Body of pancreas (tissue), 4 donors: ENCODE results near the gene CCNI2. TPM values are rescaled to one million over a fixed set of nuclear protein-coding genes. Genes with fewer than 3 reads are reported as not detected.

ENCODE experiments used
- ATAC-seq: fragments of 150-250 bp; one replicate; pipeline ENCODE4 v1.9.1; 2016
- DNase-seq, 4 donors: peaks; one replicate each; pipeline ENCODE4 v3.0.0-alpha.2; 2019
- H3K27ac ChIP-seq, 4 donors: fragments of 200-600 bp; sonication (generic); 1 replicate in 3 of 4; 2 replicates in 1 of 4; pipeline versions ENCODE4 v1.5.1 to v1.6.1; 2016 to 2019; ENCODE audit warnings: mild to moderate bottlenecking in 1 of 4, mixed read lengths in 1 of 4, moderate library complexity in 1 of 4
- H3K27me3 ChIP-seq, 2 donors: fragments of 200-600 bp; sonication (generic); one replicate each; pipeline ENCODE4 v1.6.0; 2016; ENCODE audit warnings: mild to moderate bottlenecking in 1 of 2
- H3K36me3 ChIP-seq, 2 donors: fragments of 200-600 bp; sonication (generic); replicated peaks in 1 of 2; 2 replicates each; pipeline ENCODE4 v1.5.1; 2016; ENCODE audit warnings: low read depth in 2 of 2; ENCODE audit not compliant: insufficient read depth in 1 of 2
- H3K4me1 ChIP-seq: fragments of 200-600 bp; sonication (generic); one replicate; pipeline ENCODE4 v1.6.0; 2016
- H3K4me3 ChIP-seq, 2 donors: fragments of 200-600 bp; sonication (generic); 1 replicate in 1 of 2; 2 replicates in 1 of 2; pipeline ENCODE4 v1.5.1; 2016 to 2019
- H3K9me3 ChIP-seq, 3 donors: fragments of 200-600 bp; sonication (generic); 1 replicate in 2 of 3; 2 replicates in 1 of 3; pipeline ENCODE4 v1.5.1; 2016
- POLR2A ChIP-seq, 3 donors: fragments of 450-650 bp; IDR thresholded peaks; one replicate each; pipeline ENCODE4 v1.6.1; 2016; ENCODE audit warnings: antibody characterized with exemption in 3 of 3, mild to moderate bottlenecking in 2 of 3
- WGBS, 2 donors: methylation state at CpG; one replicate each; pipeline ENCODE4 v1.1.5; 2017; 5-methylcytosine and 5-hydroxymethylcytosine counted together
- intact Hi-C: fragments of 100-400 bp; cut with DNase I; formaldehyde crosslinking; loops from one replicate; pipeline ENCODE4 v1.15.1; 2023
- total RNA-seq, 2 donors: library from RNA; depleted of rRNA; stranded (reverse); fragments of >200 nt; gene quantifications; one replicate each; pipeline ENCODE4 v1.1.0, GENCODE V29; 2016
- TF ChIP-seq, protein P1 (sequence below), 7 experiments: fragments of 450-650 bp in 4 of 7; fragments of 200-600 bp in 3 of 7; sonication (generic) in 3 of 7; IDR thresholded peaks; one replicate each; pipeline ENCODE4 v1.5.1; 2016 to 2019; ENCODE audit warnings: antibody characterized with exemption in 7 of 7

CCNI2 gene
- total RNA-seq, 2 donors from 2014 or later = 0.99 to 1.6 TPM

DNA sequence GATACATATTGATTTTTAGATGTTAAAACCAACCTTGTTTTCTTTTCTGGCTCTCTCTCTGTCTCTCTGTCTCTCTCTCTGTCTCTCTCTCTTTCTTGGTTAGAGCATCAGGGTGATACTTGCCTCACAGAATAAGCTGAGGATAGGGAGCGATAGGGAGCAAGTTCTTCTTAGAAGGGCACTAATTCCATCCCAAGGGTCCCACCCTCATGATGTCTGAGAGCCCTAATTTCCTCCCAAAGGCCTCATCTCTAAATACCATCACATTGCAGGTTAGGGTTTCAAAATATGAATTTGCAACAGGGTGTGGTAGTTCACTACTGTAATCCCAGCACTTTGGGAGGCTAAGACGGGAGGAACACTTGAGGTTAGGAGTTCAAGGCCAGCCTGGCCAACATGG, 5.1 kb upstream of the CCNI2 start:
- TF ChIP-seq, protein P1, sequence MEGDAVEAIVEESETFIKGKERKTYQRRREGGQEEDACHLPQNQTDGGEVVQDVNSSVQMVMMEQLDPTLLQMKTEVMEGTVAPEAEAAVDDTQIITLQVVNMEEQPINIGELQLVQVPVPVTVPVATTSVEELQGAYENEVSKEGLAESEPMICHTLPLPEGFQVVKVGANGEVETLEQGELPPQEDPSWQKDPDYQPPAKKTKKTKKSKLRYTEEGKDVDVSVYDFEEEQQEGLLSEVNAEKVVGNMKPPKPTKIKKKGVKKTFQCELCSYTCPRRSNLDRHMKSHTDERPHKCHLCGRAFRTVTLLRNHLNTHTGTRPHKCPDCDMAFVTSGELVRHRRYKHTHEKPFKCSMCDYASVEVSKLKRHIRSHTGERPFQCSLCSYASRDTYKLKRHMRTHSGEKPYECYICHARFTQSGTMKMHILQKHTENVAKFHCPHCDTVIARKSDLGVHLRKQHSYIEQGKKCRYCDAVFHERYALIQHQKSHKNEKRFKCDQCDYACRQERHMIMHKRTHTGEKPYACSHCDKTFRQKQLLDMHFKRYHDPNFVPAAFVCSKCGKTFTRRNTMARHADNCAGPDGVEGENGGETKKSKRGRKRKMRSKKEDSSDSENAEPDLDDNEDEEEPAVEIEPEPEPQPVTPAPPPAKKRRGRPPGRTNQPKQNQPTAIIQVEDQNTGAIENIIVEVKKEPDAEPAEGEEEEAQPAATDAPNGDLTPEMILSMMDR (IDR thresholded peaks at IDR 0.05) = no peak
- no peak for TF ChIP-seq POLR2A (IDR thresholded peaks at IDR 0.05)
- 87 to 92% methylated on average over 2 of the region's 2 CpGs for WGBS, 2 donors
- H3K4me3 ChIP-seq = no peak overlapping the region
- H3K9me3 ChIP-seq = no peaks in the 10 kb centered on the region
- no peak overlapping the region for H3K27ac ChIP-seq
- no peaks in the 10 kb centered on the region for H3K27me3 ChIP-seq
- DNase-seq (no peak), ATAC-seq (no peak)
- H3K4me1 ChIP-seq = peaks cover 10% of the 10 kb centered on the region
- intact Hi-C loops = no loop called here
- H3K36me3 ChIP-seq = no peaks in the 10 kb centered on the region

- Histone ChIP-seq H3K27ac (no peak overlapping the region), H3K36me3 (no peaks in the 10 kb centered on the region), H3K4me1 (peaks cover 13% of the 10 kb centered on the region), H3K27me3 (no peaks in the 10 kb centered on the region), H3K9me3 (no peaks in the 10 kb centered on the region), H3K4me3 (no peak overlapping the region)
- ATAC-seq = no peak
- no peak for TF ChIP-seq POLR2A (IDR thresholded peaks at IDR 0.05)
- TF ChIP-seq, protein P1 (IDR thresholded peaks at IDR 0.05) = no peak
- intact Hi-C loops = no loop called here
- WGBS, 2 donors = 83 to 90% methylated on average over 5 of the region's 5 CpGs
- DNase-seq = no peak
Observed at GRCh38 chr5:132742626-132743025, 4.6 kb upstream of the CCNI2 start.

- Histone ChIP-seq H3K27me3 (no peaks in the 10 kb centered on the region), H3K4me1 (peaks cover 12% of the 10 kb centered on the region), H3K36me3 (no peaks in the 10 kb centered on the region), H3K9me3 (no peaks in the 10 kb centered on the region), H3K27ac (no peak overlapping the region), H3K4me3 (no peak overlapping the region)
- intact Hi-C loops = no loop called here
- TF ChIP-seq POLR2A (IDR thresholded peaks at IDR 0.05) = no peak
- TF ChIP-seq, protein P1 (IDR thresholded peaks at IDR 0.05) = no peak
- DNase-seq (no peak), ATAC-seq (no peak)
- WGBS, 2 donors = 46 to 58% methylated on average over 2 of the region's 2 CpGs
Observed at GRCh38 chr5:132744659-132745058, 2.6 kb upstream of the CCNI2 start.

GRCh38 chr5:132746592-132746953, 653 bp upstream of the CCNI2 start:
- no peaks in the 10 kb centered on the region for H3K36me3 ChIP-seq
- H3K27me3 ChIP-seq = no peaks in the 10 kb centered on the region
- DNase-seq (no peak), ATAC-seq (no peak)
- intact Hi-C loops = no loop called here
- peak overlapping the region in 1 of 2 donors; percentile 42 for H3K4me3 ChIP-seq
- WGBS, 2 donors = 15 to 21% methylated on average over 3 of the region's 3 CpGs
- no peaks in the 10 kb centered on the region for H3K9me3 ChIP-seq
- peaks cover 12% of the 10 kb centered on the region for H3K4me1 ChIP-seq
- no peak overlapping the region for H3K27ac ChIP-seq
- TF ChIP-seq, protein P1 (IDR thresholded peaks at IDR 0.05) = no peak
- no peak for TF ChIP-seq POLR2A (IDR thresholded peaks at IDR 0.05)

DNA sequence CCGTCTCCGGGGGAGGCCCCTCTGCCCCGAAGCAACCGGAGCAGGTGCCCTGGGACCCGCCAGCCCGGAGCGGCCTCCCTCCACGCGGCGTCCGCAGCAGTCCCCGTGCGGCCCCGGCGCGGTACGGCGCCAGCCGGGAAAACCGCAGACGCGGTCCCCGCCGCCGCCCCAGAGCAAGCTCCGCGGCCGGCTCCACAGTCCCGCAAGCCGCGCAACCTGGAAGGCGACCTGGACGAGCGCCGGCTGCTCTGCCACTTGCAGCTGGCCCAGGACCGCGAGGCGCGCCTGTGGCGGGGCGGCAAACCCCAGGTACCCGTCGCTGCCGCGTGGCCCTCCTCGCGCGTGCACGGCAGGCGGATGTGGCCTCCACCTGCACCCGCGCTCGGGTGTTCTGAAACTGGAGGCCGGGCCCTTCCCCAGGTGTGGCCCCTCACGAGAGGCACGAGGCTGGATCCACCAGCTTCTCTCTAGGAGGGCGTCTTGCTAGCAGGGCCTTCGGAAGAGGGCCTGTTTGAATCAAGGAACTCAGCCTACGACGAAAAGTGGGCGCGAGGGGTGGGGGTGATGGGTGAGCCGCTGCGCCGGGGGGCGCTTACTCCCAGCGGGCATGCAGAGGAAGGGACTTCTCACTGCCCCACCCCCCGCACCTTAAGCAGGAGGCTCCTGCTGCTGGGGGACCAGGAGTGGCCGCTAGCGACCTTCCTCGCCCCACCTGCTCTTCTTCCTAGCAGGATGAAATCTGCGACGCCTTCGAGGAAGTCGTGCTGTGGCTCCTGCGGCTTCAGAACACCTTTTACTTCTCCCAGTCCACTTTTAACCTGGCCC, 602 bp downstream of the CCNI2 start:
- H3K27ac ChIP-seq = peak overlapping the region in 2 of 4 donors; percentile 42
- ATAC-seq (no peak), DNase-seq (peak in 3 of 4 donors; percentile 15 to 62 (median 38))
- intact Hi-C loops = no loop called here
- 29 to 88% methylated on average over 22 to 67 of the region's 76 CpGs for WGBS, 2 donors
- H3K27me3 ChIP-seq = no peaks in the 10 kb centered on the region
- H3K36me3 ChIP-seq = no peaks in the 10 kb centered on the region
- peak overlapping the region; percentile 42 to 80 for H3K4me3 ChIP-seq
- peaks cover 12% of the 10 kb centered on the region for H3K4me1 ChIP-seq
- TF ChIP-seq, protein P1 (IDR thresholded peaks at IDR 0.05) = no peak
- TF ChIP-seq POLR2A (IDR thresholded peaks at IDR 0.05) = no peak
- H3K9me3 ChIP-seq = no peaks in the 10 kb centered on the region
